OCI-LY1 (cell line): ENCODE measurements around the gene QRFP.

Source experiments
- CTCF ChIP-seq: fragments of 200-600 bp; sonication (generic), shearing (Covaris generic); IDR thresholded peaks from 2 replicates; pipeline ENCODE4 v1.5.1; 2017; ENCODE audit warnings: mild to moderate bottlenecking, antibody characterized with exemption, low read length, moderate library complexity, mixed read lengths
- EZH2 ChIP-seq: fragments of 200-600 bp; sonication (generic), shearing (Covaris generic); IDR thresholded peaks from 2 replicates; pipeline ENCODE4 v1.8.0; 2017; ENCODE audit warnings: borderline replicate concordance, mixed run types, mild to moderate bottlenecking, antibody characterized with exemption, low read length, moderate library complexity, mixed read lengths

- TF ChIP-seq CTCF (no peak), EZH2 (no peak)
These were observed 42.9 kb upstream of the QRFP start for GRCh38 chr9:130939405-130940026.
